Activated effector memory CD4-positive, alpha-beta T cell treated with anti-CD3 and anti-CD28 coated beads, Interleukin-2, amount 50 U/mL, for 16 hours (primary cell): ENCODE measurements around the gene ICE2.

ENCODE experiments used
- DNase-seq: peaks from one replicate; pipeline ENCODE4 v3.0.0-alpha.2; 2020

The ICE2 gene

GRCh38 chr15:60478566-60479360, at the start of gene ICE2:
ICE2 (minus strand) TSS chr15:60479142; CDS start chr15:60477977, 1,165 bp downstream.
- DNase-seq, result peak; percentile 99

GRCh38 chr15:60528530-60528929, 49.6 kb upstream of the ICE2 start:
- DNase-seq, result no peak

- no peak for DNase-seq
These were observed 48.5 kb upstream of the ICE2 start for GRCh38 chr15:60527456-60527855.

GRCh38 chr15:60526127-60526616, 47.2 kb upstream of the ICE2 start:
- DNase-seq, result no peak

- DNase-seq, result no peak
These were observed 46.5 kb upstream of the ICE2 start for GRCh38 chr15:60525341-60526039.

- DNase-seq, result no peak
These were observed 44.1 kb upstream of the ICE2 start for GRCh38 chr15:60523056-60523455.

- peak; percentile 91 for DNase-seq
These were observed 42.0 kb upstream of the ICE2 start for GRCh38 chr15:60520825-60521368.

GRCh38 chr15:60520013-60520824, 41.3 kb upstream of the ICE2 start:
- no peak for DNase-seq

- DNase-seq, result no peak
These were observed 40.3 kb upstream of the ICE2 start for GRCh38 chr15:60519218-60519617.

GRCh38 chr15:60518511-60518910, 39.6 kb upstream of the ICE2 start:
- DNase-seq, result no peak

- no peak for DNase-seq
These were observed 35.4 kb upstream of the ICE2 start for GRCh38 chr15:60514261-60514881.

GRCh38 chr15:60513676-60514075, 34.7 kb upstream of the ICE2 start:
- DNase-seq, result no peak

- DNase-seq, result no peak
These were observed 34.0 kb upstream of the ICE2 start for GRCh38 chr15:60512937-60513336.

GRCh38 chr15:60511351-60512031, 32.5 kb upstream of the ICE2 start:
- DNase-seq, result no peak

- no peak for DNase-seq
These were observed 31.1 kb upstream of the ICE2 start for GRCh38 chr15:60510006-60510405.

- no peak for DNase-seq
These were observed 30.5 kb upstream of the ICE2 start for GRCh38 chr15:60509470-60509869.

- no peak for DNase-seq
These were observed 29.5 kb upstream of the ICE2 start for GRCh38 chr15:60508442-60508841.

GRCh38 chr15:60507596-60508424, 28.9 kb upstream of the ICE2 start:
- peak; percentile 78 for DNase-seq

- no peak for DNase-seq
These were observed 17.9 kb upstream of the ICE2 start for GRCh38 chr15:60496853-60497252.

GRCh38 chr15:60494108-60494507, 15.2 kb upstream of the ICE2 start:
- DNase-seq, result no peak

- no peak for DNase-seq
These were observed 14.2 kb upstream of the ICE2 start for GRCh38 chr15:60493166-60493565.
